GM10266 (cell line): ENCODE data around the gene POC1B.

Source experiments
- DNase-seq: peaks from one replicate; pipeline ENCODE4 v3.0.0; 2012; ENCODE audit errors: extremely low spot score
- TF ChIP-seq, protein P1 (sequence below): IDR thresholded peaks from 2 replicates; pipeline ENCODE4 v1.5.1; 2012; ENCODE audit warnings: mild to moderate bottlenecking, low read depth; ENCODE audit not compliant: control insufficient read depth, insufficient read depth; ENCODE audit errors: missing control alignments

The POC1B gene

DNA sequence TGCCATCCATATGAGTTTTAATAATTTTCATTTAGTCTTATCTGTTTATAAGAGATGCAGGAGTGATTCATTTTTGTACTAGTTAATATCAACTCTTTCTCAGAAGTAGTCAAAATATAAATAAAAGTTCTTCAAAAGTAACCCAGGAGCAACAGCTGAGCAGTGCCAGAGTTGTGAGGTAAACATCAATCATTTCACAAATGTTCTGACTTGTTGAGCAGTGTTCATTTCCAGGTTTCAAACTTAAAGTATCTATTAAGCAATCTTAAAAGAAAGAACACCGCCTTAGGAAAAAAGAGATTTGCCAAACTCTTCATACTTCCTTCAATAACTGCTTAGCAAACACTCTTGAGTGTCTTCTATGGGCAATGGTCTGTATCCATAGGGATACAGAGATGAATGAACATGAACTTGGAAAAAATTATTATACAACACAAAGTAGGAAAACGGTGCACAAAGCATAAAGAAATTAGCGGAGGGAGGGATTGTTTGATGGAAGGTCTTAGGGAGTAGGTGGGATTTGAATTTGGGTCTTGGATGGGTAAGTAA, 41.9 kb upstream of the POC1B start:
- TF ChIP-seq, protein P1, sequence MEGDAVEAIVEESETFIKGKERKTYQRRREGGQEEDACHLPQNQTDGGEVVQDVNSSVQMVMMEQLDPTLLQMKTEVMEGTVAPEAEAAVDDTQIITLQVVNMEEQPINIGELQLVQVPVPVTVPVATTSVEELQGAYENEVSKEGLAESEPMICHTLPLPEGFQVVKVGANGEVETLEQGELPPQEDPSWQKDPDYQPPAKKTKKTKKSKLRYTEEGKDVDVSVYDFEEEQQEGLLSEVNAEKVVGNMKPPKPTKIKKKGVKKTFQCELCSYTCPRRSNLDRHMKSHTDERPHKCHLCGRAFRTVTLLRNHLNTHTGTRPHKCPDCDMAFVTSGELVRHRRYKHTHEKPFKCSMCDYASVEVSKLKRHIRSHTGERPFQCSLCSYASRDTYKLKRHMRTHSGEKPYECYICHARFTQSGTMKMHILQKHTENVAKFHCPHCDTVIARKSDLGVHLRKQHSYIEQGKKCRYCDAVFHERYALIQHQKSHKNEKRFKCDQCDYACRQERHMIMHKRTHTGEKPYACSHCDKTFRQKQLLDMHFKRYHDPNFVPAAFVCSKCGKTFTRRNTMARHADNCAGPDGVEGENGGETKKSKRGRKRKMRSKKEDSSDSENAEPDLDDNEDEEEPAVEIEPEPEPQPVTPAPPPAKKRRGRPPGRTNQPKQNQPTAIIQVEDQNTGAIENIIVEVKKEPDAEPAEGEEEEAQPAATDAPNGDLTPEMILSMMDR: no peak
- no peak for DNase-seq

DNA sequence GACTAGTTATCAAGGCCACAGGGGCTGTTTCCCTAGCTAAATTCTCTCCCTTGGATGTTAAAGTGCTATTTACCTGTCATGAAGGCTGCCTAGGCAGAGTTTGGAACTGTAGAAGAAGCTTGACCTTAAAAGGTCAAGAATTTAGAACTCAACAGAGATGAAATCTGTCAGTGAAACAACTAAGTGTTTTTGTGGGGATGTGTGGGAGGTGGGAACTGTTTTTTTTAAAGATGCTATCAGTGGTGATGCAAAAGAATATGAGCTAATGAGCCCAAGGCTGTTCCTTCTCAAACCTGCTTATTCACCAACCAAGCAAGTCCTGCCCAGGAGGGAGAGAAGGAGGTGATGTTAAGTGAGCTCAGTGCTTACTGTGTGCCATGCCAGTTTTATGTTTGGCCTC, 40.8 kb upstream of the POC1B start:
- TF ChIP-seq, protein P1: no peak
- no peak for DNase-seq

DNA sequence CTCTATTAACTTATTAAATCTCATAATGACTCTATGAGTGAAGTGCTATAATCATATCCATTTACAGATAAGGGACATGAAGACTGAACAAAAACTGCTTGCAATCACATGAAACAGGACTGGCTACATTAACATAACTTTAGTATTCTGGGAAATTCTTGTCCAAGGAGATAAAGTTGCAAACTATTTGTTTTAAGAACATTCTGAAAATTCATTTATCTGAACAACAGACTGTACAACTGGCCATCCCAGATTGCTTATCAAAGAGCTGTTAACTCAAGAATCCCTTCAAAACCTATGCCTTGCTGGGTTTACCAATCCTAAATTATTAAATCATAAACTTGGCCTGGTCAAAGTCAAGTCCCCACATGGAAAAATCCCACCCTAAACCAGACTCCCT, 39.2 kb upstream of the POC1B start:
- TF ChIP-seq, protein P1: no peak
- DNase-seq: no peak

DNA sequence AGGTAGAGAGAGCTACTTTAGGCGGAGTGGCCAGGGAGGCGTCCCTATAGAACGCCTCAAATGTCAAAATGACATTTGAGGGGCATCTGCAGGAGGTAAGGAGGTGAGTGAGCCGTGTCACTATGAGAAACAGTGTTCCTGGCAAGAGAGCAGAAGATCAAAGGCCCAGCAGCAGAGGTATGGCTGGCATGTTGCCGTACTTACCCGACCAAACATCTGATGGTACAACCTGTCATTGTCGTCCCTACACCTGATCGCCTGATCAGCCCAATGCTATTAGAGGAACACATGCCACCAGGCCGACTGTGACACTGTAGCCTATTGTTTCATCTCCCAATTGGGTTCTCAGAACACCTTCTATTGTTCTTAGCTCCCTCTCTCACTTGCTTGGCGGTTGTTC, 33.9 kb upstream of the POC1B start:
- DNase-seq: no peak
- TF ChIP-seq, protein P1: no peak

DNA sequence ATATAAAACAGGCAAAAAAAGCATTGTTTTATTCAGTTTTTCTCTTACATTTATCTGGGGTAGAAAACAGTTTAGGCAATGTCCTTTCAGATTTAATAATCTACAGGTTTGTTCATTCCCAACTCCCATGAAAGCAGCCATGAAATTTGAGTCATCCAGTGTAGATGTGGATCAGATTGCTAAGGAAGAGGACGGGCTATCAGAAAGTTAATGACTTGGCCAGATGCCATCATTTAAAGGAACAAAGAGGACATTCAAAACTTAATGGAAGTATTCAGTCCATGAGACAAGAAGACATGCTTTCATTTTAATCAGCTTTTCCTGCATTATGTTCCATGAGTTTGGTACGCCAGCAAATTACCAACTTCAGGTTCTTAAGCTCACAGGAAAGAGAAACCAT, 31.1 kb upstream of the POC1B start:
- TF ChIP-seq, protein P1: no peak
- no peak for DNase-seq

DNA sequence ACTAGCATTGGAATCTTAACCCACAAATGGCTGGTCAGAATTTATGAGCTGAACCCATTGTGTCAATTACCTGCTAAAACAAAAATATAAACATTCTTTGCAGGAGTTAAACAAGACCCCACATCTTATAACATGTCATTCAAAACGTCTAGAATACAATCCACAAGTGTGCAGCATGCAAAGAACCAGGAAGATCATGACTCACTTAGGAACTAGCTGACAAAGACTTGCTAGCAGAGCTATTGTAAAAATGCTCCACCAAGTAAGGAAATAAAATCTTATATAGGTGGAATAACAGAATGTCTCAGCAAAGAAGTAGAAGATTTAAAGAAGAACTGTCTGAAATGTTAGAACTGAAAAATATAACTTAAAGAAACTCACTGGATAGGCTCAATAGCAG, 26.5 kb upstream of the POC1B start:
- TF ChIP-seq, protein P1: no peak
- DNase-seq: no peak

DNA sequence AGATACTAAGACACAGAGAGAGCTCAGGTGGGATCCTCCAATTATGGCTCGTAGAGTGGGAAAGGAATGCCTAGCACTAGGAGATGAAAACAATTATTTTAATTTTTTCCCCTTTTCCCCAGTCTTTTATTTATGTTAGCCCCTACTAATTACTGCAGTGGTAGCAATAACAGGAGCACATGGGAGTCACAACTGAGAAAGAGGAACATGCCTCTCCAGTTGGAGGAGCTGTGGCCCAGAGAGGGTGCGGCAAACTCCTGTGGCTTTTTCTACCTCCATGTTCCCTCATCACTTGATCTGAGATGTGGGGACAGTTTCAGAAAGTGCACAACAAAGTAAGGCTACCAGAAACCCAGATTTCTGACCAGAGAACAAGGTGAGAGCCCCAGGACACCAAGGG, 25.9 kb upstream of the POC1B start:
- TF ChIP-seq, protein P1: no peak
- DNase-seq: no peak
